ENCODE data around the gene NPAS3.

The NPAS3 gene

DNA sequence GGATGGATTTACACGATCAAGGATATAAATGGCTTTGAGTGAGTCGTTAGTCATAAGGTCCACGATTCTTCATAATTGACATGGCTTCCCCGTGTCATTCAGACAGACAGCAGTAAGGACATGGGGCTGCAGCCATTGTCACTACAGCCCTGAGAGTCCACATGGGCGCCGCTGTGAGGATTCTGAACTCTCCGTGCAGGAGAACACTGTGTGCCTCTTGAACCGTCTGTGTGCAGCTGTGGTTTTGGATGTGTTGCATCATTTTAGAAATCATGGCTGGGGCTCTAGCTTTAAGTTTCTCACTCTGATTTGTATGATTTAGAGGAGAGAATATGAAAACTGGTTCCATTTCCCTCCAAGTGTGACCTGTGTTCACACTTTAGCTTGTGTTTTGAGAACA, 47.2 kb downstream of the NPAS3 start:
- Histone ChIP-seq H3K27me3 (ENCODE audit: insufficient read depth, poor library complexity, severe bottlenecking) (peaks cover 7% of the 10 kb centered on the region), H3K27ac (ENCODE audit: poor library complexity, severe bottlenecking) (no peak overlapping the region), H3K4me3 (ENCODE audit: severe bottlenecking) (no peak overlapping the region), H3K4me1 (ENCODE audit: insufficient read depth, poor library complexity, severe bottlenecking) (no peaks in the 10 kb centered on the region), H3K9me3 (ENCODE audit: severe bottlenecking) (no peaks in the 10 kb centered on the region), H3K36me3 (ENCODE audit: low read depth) (no peaks in the 10 kb centered on the region)
- ATAC-seq (ENCODE audit: low read depth) (no peak), DNase-seq (ENCODE audit: low spot score) (no peak)
- TF ChIP-seq, protein P1, sequence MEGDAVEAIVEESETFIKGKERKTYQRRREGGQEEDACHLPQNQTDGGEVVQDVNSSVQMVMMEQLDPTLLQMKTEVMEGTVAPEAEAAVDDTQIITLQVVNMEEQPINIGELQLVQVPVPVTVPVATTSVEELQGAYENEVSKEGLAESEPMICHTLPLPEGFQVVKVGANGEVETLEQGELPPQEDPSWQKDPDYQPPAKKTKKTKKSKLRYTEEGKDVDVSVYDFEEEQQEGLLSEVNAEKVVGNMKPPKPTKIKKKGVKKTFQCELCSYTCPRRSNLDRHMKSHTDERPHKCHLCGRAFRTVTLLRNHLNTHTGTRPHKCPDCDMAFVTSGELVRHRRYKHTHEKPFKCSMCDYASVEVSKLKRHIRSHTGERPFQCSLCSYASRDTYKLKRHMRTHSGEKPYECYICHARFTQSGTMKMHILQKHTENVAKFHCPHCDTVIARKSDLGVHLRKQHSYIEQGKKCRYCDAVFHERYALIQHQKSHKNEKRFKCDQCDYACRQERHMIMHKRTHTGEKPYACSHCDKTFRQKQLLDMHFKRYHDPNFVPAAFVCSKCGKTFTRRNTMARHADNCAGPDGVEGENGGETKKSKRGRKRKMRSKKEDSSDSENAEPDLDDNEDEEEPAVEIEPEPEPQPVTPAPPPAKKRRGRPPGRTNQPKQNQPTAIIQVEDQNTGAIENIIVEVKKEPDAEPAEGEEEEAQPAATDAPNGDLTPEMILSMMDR (IDR thresholded peaks at IDR 0.05; ENCODE audit: poor library complexity, severe bottlenecking) = no peak

DNA sequence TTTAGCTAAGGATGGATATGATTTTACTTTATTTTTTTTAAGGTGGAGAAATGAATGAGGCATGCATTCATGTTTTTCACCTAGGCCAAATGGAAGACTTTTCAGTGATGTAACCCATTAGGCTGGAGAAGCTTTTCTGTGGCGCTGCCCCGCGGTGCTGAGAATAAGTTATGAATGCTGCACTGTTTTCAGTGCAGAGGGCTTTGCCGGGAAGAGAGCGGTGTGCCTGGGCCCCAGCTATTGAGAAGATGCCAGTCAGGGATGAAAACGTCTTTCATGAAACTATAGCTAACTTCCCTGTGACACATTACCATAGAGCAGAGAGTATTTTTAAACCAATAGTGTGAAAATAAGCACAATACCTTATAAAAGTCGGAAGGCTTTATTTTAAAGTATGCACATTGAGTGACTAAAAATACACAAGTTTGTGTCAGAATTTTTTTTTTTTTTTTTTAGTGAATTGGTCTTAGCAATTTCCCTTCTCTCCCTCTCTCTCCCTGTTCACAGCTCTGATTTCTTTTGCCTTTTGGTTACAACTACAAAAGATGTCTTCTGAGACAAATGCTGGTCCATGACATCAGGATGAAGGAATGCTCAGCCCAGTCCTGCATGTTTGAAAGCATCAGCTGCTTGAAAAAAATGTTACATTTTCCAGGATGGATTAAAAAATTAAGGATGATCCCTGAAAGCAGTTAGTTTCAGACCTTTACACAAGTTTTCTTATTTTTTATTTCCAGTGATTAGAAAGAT, 48.3 kb downstream of the NPAS3 start:
- DNase-seq (ENCODE audit: low spot score) (no peak), ATAC-seq (ENCODE audit: low read depth) (no peak)
- H3K27me3 ChIP-seq (ENCODE audit: insufficient read depth, poor library complexity, severe bottlenecking) = no peaks in the 10 kb centered on the region
- no peaks in the 10 kb centered on the region for H3K9me3 ChIP-seq (ENCODE audit: severe bottlenecking)
- no peaks in the 10 kb centered on the region for H3K4me1 ChIP-seq (ENCODE audit: insufficient read depth, poor library complexity, severe bottlenecking)
- no peak overlapping the region for H3K4me3 ChIP-seq (ENCODE audit: severe bottlenecking)
- H3K36me3 ChIP-seq (ENCODE audit: low read depth) = no peaks in the 10 kb centered on the region
- TF ChIP-seq, protein P1 (IDR thresholded peaks at IDR 0.05; ENCODE audit: poor library complexity, severe bottlenecking) = no peak
- no peak overlapping the region for H3K27ac ChIP-seq (ENCODE audit: poor library complexity, severe bottlenecking)

DNA sequence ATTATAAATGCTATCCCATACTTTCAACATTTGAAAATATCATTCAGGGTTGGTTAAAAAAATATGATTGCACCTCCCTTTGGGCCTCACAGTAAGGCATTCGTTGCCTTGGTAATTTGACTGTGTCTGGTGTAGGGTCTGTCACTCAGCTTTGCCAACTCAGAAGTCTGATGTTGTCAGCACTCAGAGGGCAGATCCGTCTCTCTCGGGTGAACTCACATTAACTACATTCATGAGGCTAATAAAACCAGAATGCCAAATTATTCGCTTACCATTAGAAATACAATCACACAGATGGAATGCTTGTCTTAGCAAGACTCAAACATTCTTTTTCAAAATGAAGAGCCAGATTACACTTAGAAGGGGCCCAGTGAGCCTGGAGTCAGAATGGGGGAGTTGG, 53.0 kb downstream of the NPAS3 start:
- peaks cover 3% of the 10 kb centered on the region for H3K9me3 ChIP-seq (ENCODE audit: severe bottlenecking)
- H3K27ac ChIP-seq (ENCODE audit: poor library complexity, severe bottlenecking) = no peak overlapping the region
- ATAC-seq (ENCODE audit: low read depth) (no peak), DNase-seq (ENCODE audit: low spot score) (no peak)
- H3K36me3 ChIP-seq (ENCODE audit: low read depth) = no peaks in the 10 kb centered on the region
- no peaks in the 10 kb centered on the region for H3K27me3 ChIP-seq (ENCODE audit: insufficient read depth, poor library complexity, severe bottlenecking)
- H3K4me3 ChIP-seq (ENCODE audit: severe bottlenecking) = no peak overlapping the region
- TF ChIP-seq, protein P1 (IDR thresholded peaks at IDR 0.05; ENCODE audit: poor library complexity, severe bottlenecking) = no peak
- no peaks in the 10 kb centered on the region for H3K4me1 ChIP-seq (ENCODE audit: insufficient read depth, poor library complexity, severe bottlenecking)

DNA sequence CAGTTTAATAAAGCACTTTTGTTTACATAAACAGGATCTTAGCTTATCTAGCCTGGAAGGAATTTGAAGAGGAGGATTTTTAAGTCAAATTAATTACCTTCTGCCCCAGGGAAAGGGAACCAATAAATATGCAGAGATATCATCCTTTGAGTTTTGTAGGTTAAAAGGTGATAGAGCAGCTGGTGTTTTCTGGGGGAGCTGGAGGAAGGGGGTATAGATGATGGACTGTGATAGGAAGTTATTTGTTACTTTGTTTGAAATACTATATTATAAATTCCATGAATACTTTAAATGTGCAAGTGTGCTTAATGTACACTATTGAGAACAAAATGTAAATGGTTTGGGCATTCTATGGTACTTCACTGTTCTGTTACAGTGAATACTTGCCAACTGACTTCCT, 55.2 kb downstream of the NPAS3 start:
- ATAC-seq (ENCODE audit: low read depth) = no peak
- Histone ChIP-seq H3K36me3 (ENCODE audit: low read depth) (no peaks in the 10 kb centered on the region), H3K4me3 (ENCODE audit: severe bottlenecking) (no peak overlapping the region), H3K9me3 (ENCODE audit: severe bottlenecking) (peaks cover 3% of the 10 kb centered on the region), H3K27me3 (ENCODE audit: insufficient read depth, poor library complexity, severe bottlenecking) (no peaks in the 10 kb centered on the region), H3K4me1 (ENCODE audit: insufficient read depth, poor library complexity, severe bottlenecking) (no peaks in the 10 kb centered on the region), H3K27ac (ENCODE audit: poor library complexity, severe bottlenecking) (no peak overlapping the region)
- TF ChIP-seq, protein P1 (IDR thresholded peaks at IDR 0.05; ENCODE audit: poor library complexity, severe bottlenecking) = no peak
- no peak for DNase-seq (ENCODE audit: low spot score)

DNA sequence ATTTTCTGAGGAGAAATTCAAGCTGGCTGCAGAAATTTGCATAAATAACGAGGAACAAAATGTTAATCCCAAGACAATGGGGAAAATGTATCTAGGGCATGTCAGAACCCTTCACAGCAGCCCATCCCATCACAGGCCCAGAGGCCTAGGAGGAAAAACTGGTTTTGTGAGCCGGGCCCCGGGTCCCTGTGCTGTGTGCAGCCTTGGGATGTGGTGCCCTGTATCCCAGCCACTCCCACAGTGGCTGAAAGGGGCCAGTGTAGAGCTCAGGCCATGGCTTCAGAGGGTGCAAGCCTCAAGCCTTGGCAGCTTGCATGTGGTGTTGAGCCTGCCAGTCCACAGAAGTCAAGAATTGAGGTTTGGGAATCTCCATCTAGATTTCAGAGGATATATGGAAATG, 57.7 kb downstream of the NPAS3 start:
- H3K9me3 ChIP-seq (ENCODE audit: severe bottlenecking) = peaks cover 3% of the 10 kb centered on the region

More for the DNA sequence above, 57.7 kb downstream of the NPAS3 start:
- H3K36me3 ChIP-seq (ENCODE audit: low read depth) = no peaks in the 10 kb centered on the region
- DNase-seq (ENCODE audit: low spot score) (no peak), ATAC-seq (ENCODE audit: low read depth) (no peak)
- H3K27me3 ChIP-seq (ENCODE audit: insufficient read depth, poor library complexity, severe bottlenecking) = peaks cover 8% of the 10 kb centered on the region
- TF ChIP-seq, protein P1 (IDR thresholded peaks at IDR 0.05; ENCODE audit: poor library complexity, severe bottlenecking) = no peak
- no peak overlapping the region for H3K27ac ChIP-seq (ENCODE audit: poor library complexity, severe bottlenecking)
- no peak overlapping the region for H3K4me3 ChIP-seq (ENCODE audit: severe bottlenecking)
- no peaks in the 10 kb centered on the region for H3K4me1 ChIP-seq (ENCODE audit: insufficient read depth, poor library complexity, severe bottlenecking)
